Sigmoid colon (tissue), 7 donors: ENCODE data around the gene EID2B. TPM values are rescaled to one million over a fixed set of nuclear protein-coding genes. Genes with fewer than 3 reads are reported as not detected.

Experiments used
- DNase-seq: peaks from one replicate; pipeline ENCODE4 v3.0.0-alpha.2; 2019
- H3K27ac ChIP-seq, 4 donors: fragments of 200-600 bp; sonication (generic); one replicate each; pipeline ENCODE4 v1.5.1; 2016 to 2019; ENCODE audit warnings: mild to moderate bottlenecking in 1 of 4
- H3K27me3 ChIP-seq, 3 donors: fragments of 200-600 bp; sonication (generic); one replicate each; pipeline ENCODE4 v1.5.1; 2019; ENCODE audit warnings: mild to moderate bottlenecking in 1 of 3
- H3K36me3 ChIP-seq, 4 donors: fragments of 200-600 bp; sonication (generic); one replicate each; pipeline ENCODE4 v1.5.1; 2016 to 2019
- H3K4me1 ChIP-seq, 4 donors: fragments of 200-600 bp; sonication (generic); one replicate each; pipeline ENCODE4 v1.5.1; 2017 to 2019
- H3K4me3 ChIP-seq, 4 donors: fragments of 200-600 bp; sonication (generic); one replicate each; pipeline ENCODE4 v1.5.1; 2017 to 2019; ENCODE audit warnings: mild to moderate bottlenecking in 2 of 4, moderate library complexity in 1 of 4
- H3K9me3 ChIP-seq, 4 donors: fragments of 200-600 bp in 3 of 4; sonication (generic) in 3 of 4; one replicate each; pipeline versions ENCODE4 v1.5.1 to v1.6.1; 2013 to 2019
- CTCF ChIP-seq, 4 experiments: fragments of 450-650 bp in 3 of 4; fragments of 200-600 bp in 1 of 4; IDR thresholded peaks; one replicate each; pipeline ENCODE4 v1.5.1; 2016 to 2019; ENCODE audit warnings: antibody characterized with exemption in 4 of 4, mild to moderate bottlenecking in 3 of 4, moderate library complexity in 2 of 4
- EP300 ChIP-seq, 4 donors: sonication (generic); formaldehyde crosslinking; IDR thresholded peaks; one replicate each; pipeline ENCODE4 v1.6.1; 2017; ENCODE audit warnings: antibody characterized with exemption in 4 of 4
- POLR2A ChIP-seq, 2 donors: fragments of 450-650 bp; IDR thresholded peaks; one replicate each; pipeline ENCODE4 v1.6.1; 2016; ENCODE audit warnings: antibody characterized with exemption in 2 of 2, mild to moderate bottlenecking in 2 of 2, moderate library complexity in 2 of 2
- POLR2AphosphoS5 ChIP-seq, 4 donors: sonication (generic); formaldehyde crosslinking; IDR thresholded peaks; one replicate each; pipeline ENCODE4 v1.6.1; 2017; ENCODE audit warnings: antibody characterized with exemption in 4 of 4
- WGBS, 2 donors: extraction: QIAGEN DNeasy Blood & Tissue Kit; methylation state at CpG; one replicate each; pipeline ENCODE4 v1.1.7; 2013; 5-methylcytosine and 5-hydroxymethylcytosine counted together
- intact Hi-C: fragments of 100-400 bp; cut with DNase I; formaldehyde crosslinking; loops from one replicate; pipeline ENCODE4 v1.15.1; 2023
- polyA plus RNA-seq, 3 donors: library from polyadenylated mRNA; stranded (reverse); fragments of 200-250 nt; gene quantifications; one replicate each; pipeline ENCODE4 v1.2.3, GENCODE V29; 2013
- total RNA-seq, 4 donors: library from RNA; depleted of rRNA; stranded (reverse); fragments of >200 nt; gene quantifications; one replicate each; pipeline ENCODE4 v1.1.0, GENCODE V29; 2016
- donor health status: healthy with polysubstance abuse.
- donor health status: Bipolar disorder and iron deficiency.
- donor health status: healthy.

EID2B gene
- total and polyA plus RNA-seq, 7 donors, result 0.46 to 7.7 (median 3.9) TPM

- no peak for TF ChIP-seq POLR2A (IDR thresholded peaks at IDR 0.05)
- no peak for TF ChIP-seq EP300 (IDR thresholded peaks at IDR 0.05)
- TF ChIP-seq POLR2AphosphoS5 (IDR thresholded peaks at IDR 0.05), result no peak
- TF ChIP-seq CTCF (IDR thresholded peaks at IDR 0.05), result no peak
- Histone ChIP-seq H3K27ac (no peak overlapping the region), H3K9me3 (no peaks in the 10 kb centered on the region), H3K4me1 (peaks cover 0 to 5% (median 0%) of the 10 kb centered on the region in 4 donors), H3K27me3 (no peaks in the 10 kb centered on the region), H3K36me3 (no peaks in the 10 kb centered on the region), H3K4me3 (no peak overlapping the region)
- WGBS, 2 donors, result 58 to 72% methylated on average over 7 of the region's 7 CpGs
- no peak for DNase-seq
- intact Hi-C loops, result loop anchor here (5.0 to 10.0 kb wide), 2 partner anchors 212 to 419 kb away; partner anchors contain the start of gene PSMC4
These were observed 20.5 kb upstream of the EID2B start for GRCh38 chr19:39553082-39553652.

GRCh38 chr19:39550197-39550596 is 17.5 kb upstream of the EID2B start:
- no peaks in the 10 kb centered on the region for H3K4me1 ChIP-seq
- DNase-seq, result no peak
- WGBS, 2 donors, result 75 to 87% methylated on average over 5 of the region's 5 CpGs
- H3K27me3 ChIP-seq, result no peaks in the 10 kb centered on the region
- no peaks in the 10 kb centered on the region for H3K36me3 ChIP-seq
- no peaks in the 10 kb centered on the region for H3K9me3 ChIP-seq
- H3K4me3 ChIP-seq, result no peak overlapping the region
- no peak overlapping the region for H3K27ac ChIP-seq
- TF ChIP-seq CTCF (IDR thresholded peaks at IDR 0.05), result no peak
- TF ChIP-seq POLR2A (IDR thresholded peaks at IDR 0.05), result no peak
- no peak for TF ChIP-seq POLR2AphosphoS5 (IDR thresholded peaks at IDR 0.05)
- no peak for TF ChIP-seq EP300 (IDR thresholded peaks at IDR 0.05)
- intact Hi-C loops, result loop anchor here (5.0 to 10.0 kb wide), 2 partner anchors 215 to 422 kb away; partner anchors contain the start of gene PSMC4

- intact Hi-C loops, result no loop called here
- H3K27me3 ChIP-seq, result no peaks in the 10 kb centered on the region
- H3K4me3 ChIP-seq, result no peak overlapping the region
- no peaks in the 10 kb centered on the region for H3K36me3 ChIP-seq
- TF ChIP-seq EP300 (IDR thresholded peaks at IDR 0.05) (no peak), CTCF (IDR thresholded peaks at IDR 0.05) (no peak), POLR2AphosphoS5 (IDR thresholded peaks at IDR 0.05) (no peak), POLR2A (IDR thresholded peaks at IDR 0.05) (no peak)
- no peak for DNase-seq
- H3K4me1 ChIP-seq, result no peaks in the 10 kb centered on the region
- WGBS, 2 donors, result 21 to 60% methylated on average over 8 of the region's 8 CpGs
- H3K27ac ChIP-seq, result no peak overlapping the region
- no peaks in the 10 kb centered on the region for H3K9me3 ChIP-seq
These were observed 13.9 kb upstream of the EID2B start for GRCh38 chr19:39546599-39546998.

- H3K36me3 ChIP-seq, result no peaks in the 10 kb centered on the region
- DNase-seq, result no peak
- no peak overlapping the region for H3K4me3 ChIP-seq
- no peaks in the 10 kb centered on the region for H3K9me3 ChIP-seq
- H3K27me3 ChIP-seq, result no peaks in the 10 kb centered on the region
- H3K27ac ChIP-seq, result no peak overlapping the region
- 26 to 32% methylated on average over 1 of the region's 1 CpG for WGBS, 2 donors
- intact Hi-C loops, result no loop called here
- TF ChIP-seq EP300 (IDR thresholded peaks at IDR 0.05) (no peak), CTCF (IDR thresholded peaks at IDR 0.05) (no peak), POLR2A (IDR thresholded peaks at IDR 0.05) (no peak), POLR2AphosphoS5 (IDR thresholded peaks at IDR 0.05) (no peak)
- H3K4me1 ChIP-seq, result peaks cover 0 to 8% (median 6%) of the 10 kb centered on the region in 4 donors
These were observed 12.3 kb upstream of the EID2B start for GRCh38 chr19:39544911-39545310.
